ENCODE measurements around the gene IMMT. TPM values are rescaled to one million over a fixed set of nuclear protein-coding genes. Genes with fewer than 3 reads are reported as not detected.

IMMT gene
- polyA plus RNA-seq, 1 donor: 78.9 TPM

DNA sequence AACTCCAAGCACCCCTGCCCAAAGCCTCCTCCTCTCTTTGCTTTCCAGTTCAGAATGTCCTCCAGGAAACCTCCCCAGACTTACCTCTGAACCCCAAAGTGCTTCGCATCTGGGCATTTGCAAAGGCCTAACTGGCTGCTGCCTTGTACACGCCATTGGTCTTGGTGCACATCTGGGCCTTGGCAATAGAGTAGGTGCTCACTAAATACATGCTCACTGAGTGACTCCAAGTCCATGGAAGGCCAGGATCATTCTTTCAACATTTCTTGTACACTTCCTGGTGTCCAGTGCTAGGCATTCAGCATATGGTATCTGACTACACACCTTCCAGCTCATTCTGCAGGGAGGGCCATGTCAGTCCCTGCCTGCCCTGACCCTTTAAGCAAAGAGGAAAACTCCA is 32.4 kb upstream of the IMMT start:
- no peak overlapping the region for H3K4me3 ChIP-seq (ENCODE audit: low read length)
- no CpG with 5 or more reads among the region's 2 CpGs for WGBS (ENCODE audit: insufficient coverage, low lambda C conversion rate)

DNA sequence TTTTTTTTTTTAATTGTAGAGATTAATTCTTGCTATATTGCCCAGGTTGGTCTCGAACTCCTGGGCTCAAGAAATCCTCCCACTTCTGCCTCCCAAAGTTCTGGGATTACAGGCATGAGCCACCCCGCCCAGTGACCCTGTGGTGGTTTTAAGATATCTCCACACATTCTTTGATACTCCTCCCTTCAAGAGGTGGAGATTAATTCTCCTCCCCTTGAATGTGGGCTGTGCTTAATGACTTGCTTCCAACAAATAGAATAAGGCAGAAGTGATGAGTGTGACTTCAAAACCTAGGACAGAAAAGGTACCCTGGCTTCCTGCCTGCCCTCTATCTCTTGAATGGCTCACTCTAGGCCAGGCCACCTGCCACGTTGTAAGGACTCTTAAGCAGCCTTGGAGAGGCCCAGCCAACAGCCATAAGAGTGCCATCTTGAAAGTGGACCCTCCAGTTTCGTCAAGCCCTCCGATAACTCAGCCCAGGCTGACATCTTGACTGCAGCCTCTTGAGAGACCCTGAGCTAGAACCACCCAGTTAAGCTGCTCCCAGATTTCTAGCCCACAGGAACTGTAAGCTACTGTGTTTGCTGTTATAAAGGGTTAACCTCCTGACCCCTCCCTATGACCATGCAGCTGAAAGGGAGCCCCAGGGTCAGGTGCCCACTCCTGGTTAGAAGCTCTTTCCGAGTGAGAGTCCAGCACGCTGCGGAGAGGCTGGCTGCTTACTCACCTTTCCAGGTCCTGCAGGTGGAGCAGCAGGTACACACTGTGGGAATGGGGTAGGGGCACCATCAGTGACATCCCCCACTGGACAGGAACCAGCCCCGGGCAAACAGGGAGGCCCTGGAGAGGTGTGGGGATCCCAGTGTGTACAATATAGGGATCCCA is 31.6 kb upstream of the IMMT start:
- DNase-seq: no peak
- H3K27me3 ChIP-seq (ENCODE audit: control insufficient read depth, insufficient read depth, low read length): no peaks in the 10 kb centered on the region
- H3K27ac ChIP-seq (ENCODE audit: low read length): no peak overlapping the region
- WGBS (ENCODE audit: insufficient coverage, low lambda C conversion rate): no CpG with 5 or more reads among the region's 9 CpGs
- H3K9me3 ChIP-seq (ENCODE audit: control insufficient read depth, low read depth, low read length): no peaks in the 10 kb centered on the region
- peaks cover 3% of the 10 kb centered on the region for H3K36me3 ChIP-seq (ENCODE audit: control insufficient read depth, insufficient read depth, low read length)
- peaks cover 9% of the 10 kb centered on the region for H3K4me1 ChIP-seq (ENCODE audit: control insufficient read depth, insufficient read depth, low read length)
- H3K4me3 ChIP-seq (ENCODE audit: low read length): no peak overlapping the region

More for the DNA sequence above, 32.4 kb upstream of the IMMT start:
- Histone ChIP-seq H3K27me3 (ENCODE audit: control insufficient read depth, insufficient read depth, low read length) (no peaks in the 10 kb centered on the region), H3K4me1 (ENCODE audit: control insufficient read depth, insufficient read depth, low read length) (peaks cover 9% of the 10 kb centered on the region), H3K9me3 (ENCODE audit: control insufficient read depth, low read depth, low read length) (peaks cover 3% of the 10 kb centered on the region), H3K36me3 (ENCODE audit: control insufficient read depth, insufficient read depth, low read length) (peaks cover 6% of the 10 kb centered on the region), H3K27ac (ENCODE audit: low read length) (no peak overlapping the region)
- DNase-seq: no peak

DNA sequence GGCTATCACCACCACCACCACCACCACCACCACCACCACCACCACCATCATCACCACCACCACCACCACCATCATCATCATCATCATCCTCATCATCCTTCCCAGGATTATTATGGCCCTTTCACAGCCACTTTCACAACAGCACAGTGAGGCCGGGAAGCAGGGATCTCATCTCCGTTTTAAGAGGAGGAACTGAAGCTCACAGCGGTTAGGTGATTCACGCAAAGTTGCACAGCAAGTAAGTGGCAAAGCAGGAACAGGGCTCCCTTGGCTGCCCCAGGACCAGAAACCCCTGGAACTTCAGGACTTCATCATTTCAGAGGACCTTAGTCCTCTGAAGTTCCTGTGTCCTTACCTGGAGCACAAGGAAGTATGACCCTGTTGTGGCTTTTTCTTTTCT is 30.8 kb upstream of the IMMT start:
- H3K27me3 ChIP-seq (ENCODE audit: control insufficient read depth, insufficient read depth, low read length): no peaks in the 10 kb centered on the region
- no CpG with 5 or more reads among the region's 4 CpGs for WGBS (ENCODE audit: insufficient coverage, low lambda C conversion rate)
- H3K4me1 ChIP-seq (ENCODE audit: control insufficient read depth, insufficient read depth, low read length): peaks cover 9% of the 10 kb centered on the region
- H3K4me3 ChIP-seq (ENCODE audit: low read length): no peak overlapping the region
- H3K27ac ChIP-seq (ENCODE audit: low read length): no peak overlapping the region
- DNase-seq: no peak
- H3K9me3 ChIP-seq (ENCODE audit: control insufficient read depth, low read depth, low read length): no peaks in the 10 kb centered on the region
- no peaks in the 10 kb centered on the region for H3K36me3 ChIP-seq (ENCODE audit: control insufficient read depth, insufficient read depth, low read length)

DNA sequence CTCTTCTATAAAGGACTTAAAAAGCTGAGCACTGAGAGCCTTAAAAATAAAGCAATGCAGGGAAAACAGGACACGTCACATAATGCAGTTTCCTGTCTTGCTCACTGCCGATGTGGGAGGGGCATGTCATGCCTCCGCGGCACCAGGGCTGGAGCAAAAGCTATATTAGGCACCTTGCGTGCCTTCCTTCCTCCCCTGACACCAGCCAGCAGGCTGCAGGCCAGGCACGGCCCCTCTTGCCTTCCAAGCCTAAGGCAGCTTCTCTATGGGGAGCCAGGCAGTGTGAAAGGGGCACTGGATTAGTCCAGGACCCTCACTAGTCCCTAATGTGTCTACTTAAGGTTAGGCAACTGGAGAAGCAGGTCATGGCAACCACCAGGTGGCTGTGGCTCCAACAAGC is 30.3 kb upstream of the IMMT start:
- no peak overlapping the region for H3K27ac ChIP-seq (ENCODE audit: low read length)
- DNase-seq: no peak
- H3K9me3 ChIP-seq (ENCODE audit: control insufficient read depth, low read depth, low read length): no peaks in the 10 kb centered on the region
- H3K4me1 ChIP-seq (ENCODE audit: control insufficient read depth, insufficient read depth, low read length): peaks cover 9% of the 10 kb centered on the region
- H3K27me3 ChIP-seq (ENCODE audit: control insufficient read depth, insufficient read depth, low read length): no peaks in the 10 kb centered on the region
- no peak overlapping the region for H3K4me3 ChIP-seq (ENCODE audit: low read length)
- WGBS (ENCODE audit: insufficient coverage, low lambda C conversion rate): no CpG with 5 or more reads among the region's 6 CpGs
- no peaks in the 10 kb centered on the region for H3K36me3 ChIP-seq (ENCODE audit: control insufficient read depth, insufficient read depth, low read length)

DNA sequence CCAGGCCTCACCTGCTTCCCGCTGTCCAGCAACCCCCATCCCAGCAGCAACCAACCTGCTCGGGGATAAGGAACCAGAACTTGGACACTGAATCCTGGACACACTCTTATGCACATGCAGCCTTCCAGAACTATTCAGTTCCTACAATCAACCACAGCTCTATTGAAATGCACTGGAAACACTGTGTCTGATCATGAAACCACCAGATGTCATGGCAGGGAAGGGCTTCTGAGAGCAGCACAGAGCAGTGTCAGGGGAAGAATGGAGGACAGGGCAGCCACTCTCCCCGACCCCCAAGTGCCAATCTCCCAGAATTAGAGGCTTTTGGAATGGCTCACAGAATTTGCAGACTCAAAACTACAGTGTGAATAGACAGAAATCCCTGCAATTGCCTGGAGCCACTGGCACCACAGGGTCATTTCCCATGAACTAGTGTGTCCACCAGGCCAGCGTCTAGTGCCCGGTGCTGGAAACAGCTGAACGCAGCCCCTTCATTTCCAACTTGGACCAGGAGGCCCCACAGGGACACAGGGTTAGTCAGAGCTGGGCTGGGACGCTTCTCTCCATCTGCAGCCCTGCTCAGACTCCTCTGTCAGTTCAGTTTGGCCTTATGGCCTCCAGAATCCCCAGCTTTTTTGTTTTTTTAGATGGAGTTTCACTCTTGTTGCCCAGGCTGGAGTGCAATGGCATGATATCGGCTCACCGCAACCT is 29.5 kb upstream of the IMMT start:
- no peak overlapping the region for H3K4me3 ChIP-seq (ENCODE audit: low read length)
- H3K27ac ChIP-seq (ENCODE audit: low read length): peak overlapping the region; percentile 45
- no peaks in the 10 kb centered on the region for H3K9me3 ChIP-seq (ENCODE audit: control insufficient read depth, low read depth, low read length)
- no peaks in the 10 kb centered on the region for H3K27me3 ChIP-seq (ENCODE audit: control insufficient read depth, insufficient read depth, low read length)
- no peaks in the 10 kb centered on the region for H3K36me3 ChIP-seq (ENCODE audit: control insufficient read depth, insufficient read depth, low read length)
- H3K4me1 ChIP-seq (ENCODE audit: control insufficient read depth, insufficient read depth, low read length): peaks cover 7% of the 10 kb centered on the region
- WGBS (ENCODE audit: insufficient coverage, low lambda C conversion rate): no CpG with 5 or more reads among the region's 9 CpGs
- no peak for DNase-seq

DNA sequence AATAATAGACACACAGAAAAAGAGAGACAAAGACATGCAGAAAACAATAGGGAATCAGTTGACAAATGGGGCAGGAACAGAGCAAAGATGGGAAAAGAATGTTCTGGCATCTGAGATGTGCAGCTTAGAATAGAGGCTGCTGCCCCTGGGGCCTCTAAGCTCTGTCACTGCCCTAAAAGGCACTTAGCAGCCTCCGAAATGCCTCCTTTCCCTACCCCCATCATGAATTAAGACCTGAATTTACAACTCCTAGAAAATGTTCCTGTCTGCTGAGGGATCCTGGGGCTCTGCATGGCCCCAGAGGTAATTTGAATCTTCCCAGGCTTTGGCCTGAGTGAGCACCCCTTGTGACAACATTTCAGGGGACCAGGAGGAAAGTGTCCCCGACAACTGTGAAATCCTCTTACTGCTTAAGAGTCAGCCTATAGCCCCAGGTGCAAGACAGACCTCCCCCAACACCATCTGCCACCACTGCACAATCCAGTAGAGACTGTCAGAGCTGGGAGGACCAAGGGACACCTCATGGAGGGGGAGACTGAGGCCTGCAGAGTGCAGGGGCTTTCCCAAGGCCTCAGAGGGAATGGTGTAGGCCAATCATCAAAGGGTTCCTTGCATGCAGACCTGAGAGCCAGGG is 28.8 kb upstream of the IMMT start:
- Histone ChIP-seq H3K27ac (ENCODE audit: low read length) (peak overlapping the region; percentile 46), H3K27me3 (ENCODE audit: control insufficient read depth, insufficient read depth, low read length) (no peaks in the 10 kb centered on the region), H3K4me1 (ENCODE audit: control insufficient read depth, insufficient read depth, low read length) (peaks cover 4% of the 10 kb centered on the region), H3K9me3 (ENCODE audit: control insufficient read depth, low read depth, low read length) (no peaks in the 10 kb centered on the region), H3K4me3 (ENCODE audit: low read length) (no peak overlapping the region), H3K36me3 (ENCODE audit: control insufficient read depth, insufficient read depth, low read length) (no peaks in the 10 kb centered on the region)
- no CpG with 5 or more reads among the region's 2 CpGs for WGBS (ENCODE audit: insufficient coverage, low lambda C conversion rate)
- DNase-seq: no peak

DNA sequence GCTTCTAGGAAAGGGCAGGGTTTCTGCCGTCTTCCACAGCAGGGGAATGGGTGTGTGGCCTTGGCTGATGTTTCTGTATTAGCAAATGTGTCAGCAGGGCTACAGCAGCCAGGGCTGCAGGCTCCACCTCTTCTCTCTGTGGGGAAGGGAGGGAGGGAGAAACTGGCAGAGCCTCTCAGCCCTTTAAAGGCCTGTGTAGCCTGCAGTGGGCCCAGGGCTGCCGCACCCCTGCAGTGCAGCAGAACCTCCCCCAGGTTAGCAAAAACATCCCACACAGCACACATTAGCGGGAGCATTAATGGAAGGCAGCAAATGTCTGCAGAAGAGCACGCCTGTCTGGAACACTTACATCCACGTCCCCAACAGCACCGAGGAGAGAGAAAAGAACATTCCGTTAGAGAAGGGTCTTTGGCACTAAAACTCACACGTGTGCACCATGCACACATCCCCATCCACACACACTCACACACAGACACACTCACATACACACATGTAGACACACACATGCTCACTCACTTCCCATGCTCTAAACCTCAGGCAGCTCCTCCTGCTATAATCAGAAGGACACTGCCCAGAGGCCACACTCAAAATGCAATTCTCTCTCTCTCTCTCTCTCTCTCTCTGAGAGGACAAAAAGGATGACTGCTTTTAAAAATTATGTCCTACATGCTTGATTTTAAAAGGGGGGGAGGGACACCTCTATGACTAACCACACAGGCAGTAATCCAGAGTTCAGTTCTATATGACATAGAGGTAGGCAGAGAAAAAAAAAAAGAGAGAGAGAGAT is 28.1 kb upstream of the IMMT start:
- no peak for DNase-seq
- whole genome bisulfite sequencing (ENCODE audit: insufficient coverage, low lambda C conversion rate): no CpG with 5 or more reads among the region's 8 CpGs

DNA sequence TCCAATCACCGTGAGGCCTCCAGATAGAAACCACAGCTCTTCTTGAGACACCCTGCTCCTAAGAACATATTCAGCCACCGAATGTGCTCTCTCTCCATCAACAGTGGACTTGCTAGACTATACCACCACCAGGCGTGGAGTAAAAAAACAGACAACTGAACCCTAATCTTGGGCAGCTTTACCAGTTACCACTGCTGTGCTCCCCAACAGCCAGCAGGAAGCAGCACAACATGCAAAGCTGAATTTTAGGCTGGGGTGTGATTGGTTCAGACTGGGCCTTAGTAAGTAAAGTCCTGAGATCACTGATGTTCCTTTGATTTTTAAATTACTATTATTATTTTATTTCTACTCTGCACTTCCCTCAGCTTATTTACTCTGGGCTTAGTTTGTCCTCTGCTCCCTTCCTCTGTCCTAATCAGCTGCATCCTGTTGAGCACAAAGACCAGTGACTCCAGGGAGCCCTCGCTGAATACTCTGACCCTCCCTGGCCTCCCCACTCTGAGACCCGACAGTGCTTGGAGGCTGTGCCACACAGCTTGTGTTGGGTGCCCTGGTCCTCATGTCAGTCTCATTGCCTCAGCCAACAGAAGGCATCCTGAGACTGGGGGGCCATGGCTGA is 25.9 kb upstream of the IMMT start:
- H3K27ac ChIP-seq (ENCODE audit: low read length): no peak overlapping the region
- WGBS (ENCODE audit: insufficient coverage, low lambda C conversion rate): no CpG with 5 or more reads among the region's 5 CpGs
- DNase-seq: no peak
- no peaks in the 10 kb centered on the region for H3K36me3 ChIP-seq (ENCODE audit: control insufficient read depth, insufficient read depth, low read length)
- H3K4me1 ChIP-seq (ENCODE audit: control insufficient read depth, insufficient read depth, low read length): peaks cover 12% of the 10 kb centered on the region
- no peaks in the 10 kb centered on the region for H3K9me3 ChIP-seq (ENCODE audit: control insufficient read depth, low read depth, low read length)
- H3K27me3 ChIP-seq (ENCODE audit: control insufficient read depth, insufficient read depth, low read length): no peaks in the 10 kb centered on the region
- H3K4me3 ChIP-seq (ENCODE audit: low read length): no peak overlapping the region

More for the DNA sequence above, 28.1 kb upstream of the IMMT start:
- Histone ChIP-seq H3K27me3 (ENCODE audit: control insufficient read depth, insufficient read depth, low read length) (no peaks in the 10 kb centered on the region), H3K4me1 (ENCODE audit: control insufficient read depth, insufficient read depth, low read length) (peaks cover 2% of the 10 kb centered on the region), H3K27ac (ENCODE audit: low read length) (peak overlapping the region; percentile 46), H3K4me3 (ENCODE audit: low read length) (no peak overlapping the region), H3K9me3 (ENCODE audit: control insufficient read depth, low read depth, low read length) (no peaks in the 10 kb centered on the region), H3K36me3 (ENCODE audit: control insufficient read depth, insufficient read depth, low read length) (no peaks in the 10 kb centered on the region)

DNA sequence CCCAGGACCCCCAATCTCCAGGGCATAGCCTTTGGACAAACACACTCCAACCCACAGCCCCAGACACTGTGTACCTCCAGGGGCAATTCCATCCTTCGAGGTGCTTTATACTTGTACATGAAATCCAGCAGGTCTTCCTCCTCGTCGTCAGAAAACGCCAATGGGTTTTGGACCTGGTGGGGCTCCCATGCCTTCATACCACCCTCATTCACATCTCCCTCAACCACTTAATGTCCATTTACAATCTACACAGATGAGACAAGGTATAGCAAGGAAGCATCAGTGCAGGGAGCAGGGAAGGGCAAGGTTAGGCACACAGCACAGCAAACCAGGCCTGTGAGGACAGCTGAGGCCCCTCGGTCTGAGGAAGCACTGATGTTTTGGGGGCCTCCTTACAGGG is 24.6 kb upstream of the IMMT start:
- DNase-seq: no peak
- H3K4me1 ChIP-seq (ENCODE audit: control insufficient read depth, insufficient read depth, low read length): peaks cover 24% of the 10 kb centered on the region
- H3K36me3 ChIP-seq (ENCODE audit: control insufficient read depth, insufficient read depth, low read length): no peaks in the 10 kb centered on the region
- H3K27ac ChIP-seq (ENCODE audit: low read length): no peak overlapping the region
- H3K9me3 ChIP-seq (ENCODE audit: control insufficient read depth, low read depth, low read length): no peaks in the 10 kb centered on the region
- WGBS (ENCODE audit: insufficient coverage, low lambda C conversion rate): no CpG with 5 or more reads among the region's 5 CpGs
- no peak overlapping the region for H3K4me3 ChIP-seq (ENCODE audit: low read length)
- no peaks in the 10 kb centered on the region for H3K27me3 ChIP-seq (ENCODE audit: control insufficient read depth, insufficient read depth, low read length)

Data from large intestine (tissue), 3 donors.